Measurements from ENCODE around the gene CDC37. TPM values are rescaled to one million over a fixed set of nuclear protein-coding genes. Genes with fewer than 3 reads are reported as not detected.
"Not testable (repeated sequence)": the region's sequence is repeated elsewhere in the genome, so short reads cannot be mapped to it uniquely, and the experiment has no call there.

CDC37 gene
- total RNA-seq, 2 donors from 2014 or later = 128 to 137 TPM

- ATAC-seq (replicated peaks in 1 of 2) (no peak), DNase-seq (peak in 1 of 2 donors; percentile 13)
- no peaks in the 10 kb centered on the region for H3K27me3 Mint-ChIP-seq (ENCODE audit: low read depth)
- H3K36me3 Mint-ChIP-seq (ENCODE audit: insufficient read depth in 2 of 2) = peaks cover 12 to 18% of the 10 kb centered on the region in 2 donors
- H3K4me3 Mint-ChIP-seq = peak overlapping the region; percentile 98 to 99
- peaks cover 24% of the 10 kb centered on the region for H3K4me1 Mint-ChIP-seq (ENCODE audit: low read depth)
- H3K27ac Mint-ChIP-seq = peak overlapping the region; percentile 81
- no peaks in the 10 kb centered on the region for H3K9me3 Mint-ChIP-seq
These were observed 23.4 kb downstream of the CDC37 start for GRCh38 chr19:10379880-10380312.

- H3K27me3 Mint-ChIP-seq (ENCODE audit: low read depth) = no peaks in the 10 kb centered on the region
- H3K27ac Mint-ChIP-seq = no peak overlapping the region
- no peak overlapping the region for H3K4me3 Mint-ChIP-seq
- no peak for DNase-seq
- no peak for ATAC-seq (replicated peaks in 1 of 2)
- no peaks in the 10 kb centered on the region for H3K9me3 Mint-ChIP-seq
- H3K4me1 Mint-ChIP-seq (ENCODE audit: low read depth) = peaks cover 24% of the 10 kb centered on the region
- H3K36me3 Mint-ChIP-seq (ENCODE audit: insufficient read depth in 2 of 2) = peaks cover 13 to 26% of the 10 kb centered on the region in 2 donors
These were observed 25.2 kb downstream of the CDC37 start for GRCh38 chr19:10378124-10378523.

GRCh38 chr19:10377140-10377640 lies 26.2 kb downstream of the CDC37 start:
- Mint-ChIP-seq H3K36me3 (ENCODE audit: insufficient read depth in 2 of 2) (peaks cover 13 to 26% of the 10 kb centered on the region in 2 donors), H3K4me1 (ENCODE audit: low read depth) (peaks cover 24% of the 10 kb centered on the region)
- not testable (repeated sequence) for H3K4me3 Mint-ChIP-seq; H3K27me3 Mint-ChIP-seq (ENCODE audit: low read depth); H3K9me3 Mint-ChIP-seq; H3K27ac Mint-ChIP-seq; ATAC-seq (replicated peaks in 1 of 2); DNase-seq

GRCh38 chr19:10374931-10375330 lies 28.4 kb downstream of the CDC37 start:
- Mint-ChIP-seq H3K4me3 (no peak overlapping the region), H3K27me3 (ENCODE audit: low read depth) (no peaks in the 10 kb centered on the region), H3K9me3 (no peaks in the 10 kb centered on the region), H3K36me3 (ENCODE audit: insufficient read depth in 2 of 2) (peaks cover 11 to 26% of the 10 kb centered on the region in 2 donors), H3K27ac (no peak overlapping the region), H3K4me1 (ENCODE audit: low read depth) (peaks cover 15% of the 10 kb centered on the region)
- ATAC-seq (replicated peaks in 1 of 2) (no peak), DNase-seq (no peak)

DNA sequence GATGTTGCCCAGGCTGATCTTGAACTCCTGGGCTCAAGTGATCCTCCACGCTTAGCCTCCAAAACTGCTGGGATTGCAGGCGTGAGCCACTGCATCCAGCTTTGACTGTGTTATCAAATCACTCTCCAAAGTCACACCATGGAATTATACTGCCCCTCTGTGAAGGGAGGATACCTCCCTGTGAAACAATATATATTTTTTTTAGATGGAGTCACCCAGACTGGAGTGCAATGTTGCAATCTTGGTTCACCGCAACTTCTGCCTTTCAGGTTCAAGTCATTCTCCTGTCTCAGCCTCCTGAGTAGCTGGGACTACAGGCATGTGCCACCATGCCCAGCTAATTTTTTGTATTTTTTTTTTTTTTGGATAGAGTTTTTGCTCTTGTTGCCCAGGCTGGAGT lies 30.7 kb downstream of the CDC37 start:
- Mint-ChIP-seq H3K36me3 (ENCODE audit: insufficient read depth in 2 of 2) (peaks cover 9 to 24% of the 10 kb centered on the region in 2 donors), H3K27ac (no peak overlapping the region), H3K9me3 (no peaks in the 10 kb centered on the region), H3K4me1 (ENCODE audit: low read depth) (peaks cover 6% of the 10 kb centered on the region), H3K4me3 (no peak overlapping the region), H3K27me3 (ENCODE audit: low read depth) (no peaks in the 10 kb centered on the region)
- no peak for ATAC-seq (replicated peaks in 1 of 2)
- DNase-seq = no peak

GRCh38 chr19:10368101-10368803 lies 35.1 kb downstream of the CDC37 start:
- H3K36me3 Mint-ChIP-seq (ENCODE audit: insufficient read depth in 2 of 2) = peaks cover 2 to 14% of the 10 kb centered on the region in 2 donors
- no peak overlapping the region for H3K4me3 Mint-ChIP-seq
- ATAC-seq (replicated peaks in 1 of 2) = no peak
- H3K27ac Mint-ChIP-seq = no peak overlapping the region
- peaks cover 6% of the 10 kb centered on the region for H3K4me1 Mint-ChIP-seq (ENCODE audit: low read depth)
- DNase-seq = no peak
- H3K27me3 Mint-ChIP-seq (ENCODE audit: low read depth) = no peaks in the 10 kb centered on the region
- no peaks in the 10 kb centered on the region for H3K9me3 Mint-ChIP-seq

- DNase-seq; H3K27me3 Mint-ChIP-seq (ENCODE audit: low read depth); H3K4me3 Mint-ChIP-seq; H3K27ac Mint-ChIP-seq; H3K9me3 Mint-ChIP-seq; H3K4me1 Mint-ChIP-seq (ENCODE audit: low read depth); ATAC-seq (replicated peaks in 1 of 2): not testable (repeated sequence)
- H3K36me3 Mint-ChIP-seq (ENCODE audit: insufficient read depth in 2 of 2) = peaks cover 2 to 16% of the 10 kb centered on the region in 2 donors
These were observed 36.3 kb downstream of the CDC37 start for GRCh38 chr19:10366950-10367512.

- Mint-ChIP-seq H3K4me3 (no peak overlapping the region), H3K27ac (no peak overlapping the region), H3K27me3 (ENCODE audit: low read depth) (no peaks in the 10 kb centered on the region), H3K36me3 (ENCODE audit: insufficient read depth in 2 of 2) (peaks cover 2 to 17% of the 10 kb centered on the region in 2 donors), H3K4me1 (ENCODE audit: low read depth) (peaks cover 6% of the 10 kb centered on the region), H3K9me3 (no peaks in the 10 kb centered on the region)
- no peak for DNase-seq
- no peak for ATAC-seq (replicated peaks in 1 of 2)
These were observed 37.8 kb downstream of the CDC37 start for GRCh38 chr19:10365518-10365917.

DNA sequence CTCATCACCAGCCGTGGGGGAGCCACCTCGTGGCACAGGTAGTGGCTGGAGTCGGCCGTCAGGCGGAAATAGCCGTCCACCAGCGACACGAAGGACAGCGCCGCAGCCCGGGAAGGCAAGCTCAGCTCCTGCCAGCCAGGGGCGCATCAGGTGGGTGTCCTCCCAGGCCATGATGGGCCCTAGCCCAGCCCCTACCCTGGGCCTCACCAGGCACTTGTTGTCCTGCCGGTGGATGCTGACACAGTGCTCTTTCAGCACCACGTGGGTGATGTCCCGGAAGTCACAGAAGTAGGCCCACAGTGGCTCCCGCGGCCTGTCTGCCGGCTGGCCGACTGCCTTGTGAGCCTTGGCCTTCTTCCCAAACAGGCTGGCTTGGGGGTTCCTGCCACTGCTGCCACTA lies 38.7 kb downstream of the CDC37 start:
- ATAC-seq (replicated peaks in 1 of 2) = no peak
- peaks cover 2 to 19% of the 10 kb centered on the region in 2 donors for H3K36me3 Mint-ChIP-seq (ENCODE audit: insufficient read depth in 2 of 2)

DNA sequence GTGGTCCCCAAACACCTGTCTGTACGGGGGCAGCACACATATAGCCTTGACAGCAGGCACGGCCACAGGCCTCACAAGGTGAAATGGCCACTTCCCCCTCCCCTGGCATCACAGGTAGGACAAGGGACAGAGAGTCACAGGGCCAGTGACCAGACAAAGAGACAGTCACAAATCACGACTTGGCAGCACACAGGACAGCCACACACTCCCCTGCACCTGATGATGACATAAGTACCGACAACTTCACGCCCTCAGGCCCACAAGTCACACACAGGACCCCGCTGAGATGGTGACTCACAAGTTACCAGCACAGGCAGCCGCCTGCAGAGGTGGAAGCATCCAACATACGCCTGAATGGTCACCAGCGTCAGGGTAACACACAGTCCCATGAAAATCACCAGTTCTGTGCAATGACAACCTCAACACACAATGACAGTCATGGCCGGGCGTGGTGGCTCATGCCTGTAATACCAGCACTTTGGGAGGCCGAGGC lies 39.5 kb downstream of the CDC37 start:
- DNase-seq (no peak), ATAC-seq (replicated peaks in 1 of 2) (peak in 1 of 2 donors; percentile 36)
- Mint-ChIP-seq H3K27me3 (ENCODE audit: low read depth) (no peaks in the 10 kb centered on the region), H3K4me3 (no peak overlapping the region), H3K9me3 (no peaks in the 10 kb centered on the region), H3K4me1 (ENCODE audit: low read depth) (no peaks in the 10 kb centered on the region), H3K36me3 (ENCODE audit: insufficient read depth in 2 of 2) (peaks cover 3 to 14% of the 10 kb centered on the region in 2 donors), H3K27ac (no peak overlapping the region)

More for the DNA sequence above, 38.7 kb downstream of the CDC37 start:
- no peaks in the 10 kb centered on the region for H3K27me3 Mint-ChIP-seq (ENCODE audit: low read depth)
- H3K4me3 Mint-ChIP-seq = no peak overlapping the region
- H3K4me1 Mint-ChIP-seq (ENCODE audit: low read depth) = peaks cover 5% of the 10 kb centered on the region
- no peaks in the 10 kb centered on the region for H3K9me3 Mint-ChIP-seq
- DNase-seq = no peak
- H3K27ac Mint-ChIP-seq = no peak overlapping the region

DNA sequence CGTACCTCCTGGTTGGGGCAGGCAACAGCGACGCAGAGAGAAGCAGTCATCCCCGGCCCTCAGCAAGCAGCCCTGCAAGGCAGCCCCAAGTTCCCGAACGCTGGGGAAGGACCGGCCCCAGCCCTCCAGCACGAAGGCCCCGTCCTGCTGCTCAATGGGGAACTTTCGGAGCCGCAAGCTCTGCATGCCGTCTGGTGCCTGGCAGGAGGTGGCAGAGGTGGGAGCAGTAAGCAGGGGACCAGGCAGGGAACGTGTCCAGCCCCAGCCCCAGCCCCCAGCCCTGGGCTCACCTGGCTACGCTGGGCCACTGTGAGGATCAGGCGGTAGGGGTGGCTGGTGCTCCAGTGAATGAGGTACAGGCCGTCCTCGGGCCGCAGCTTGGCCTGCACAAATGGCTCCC lies 41.1 kb downstream of the CDC37 start:
- no peak overlapping the region for H3K4me3 Mint-ChIP-seq
- no peak overlapping the region for H3K27ac Mint-ChIP-seq
- no peaks in the 10 kb centered on the region for H3K27me3 Mint-ChIP-seq (ENCODE audit: low read depth)
- no peaks in the 10 kb centered on the region for H3K9me3 Mint-ChIP-seq
- DNase-seq (no peak), ATAC-seq (replicated peaks in 1 of 2) (no peak)
- peaks cover 3 to 11% of the 10 kb centered on the region in 2 donors for H3K36me3 Mint-ChIP-seq (ENCODE audit: insufficient read depth in 2 of 2)
- H3K4me1 Mint-ChIP-seq (ENCODE audit: low read depth) = no peaks in the 10 kb centered on the region

DNA sequence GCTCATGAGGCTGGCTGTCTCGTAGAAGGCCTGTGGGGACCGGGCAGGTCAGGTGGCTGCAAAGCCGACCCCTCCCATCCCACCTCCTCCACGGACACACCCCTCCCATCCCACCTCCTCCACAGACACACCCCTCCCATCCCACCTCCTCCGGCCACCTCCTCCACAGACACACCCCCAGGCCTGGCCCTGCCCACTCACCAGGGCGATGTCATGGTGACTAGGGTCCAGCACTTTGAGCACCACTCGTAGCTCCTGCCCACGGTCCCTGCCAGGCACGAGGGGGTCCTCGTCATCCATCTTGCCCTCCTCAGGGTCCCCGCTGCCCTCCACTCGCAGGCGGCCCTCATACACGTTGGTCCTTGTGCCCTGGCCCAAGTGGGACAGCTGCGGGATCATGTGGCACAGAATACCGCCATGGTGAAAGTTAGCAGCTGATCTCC lies 41.8 kb downstream of the CDC37 start:
- DNase-seq = no peak
- no peak for ATAC-seq (replicated peaks in 1 of 2)
- no peaks in the 10 kb centered on the region for H3K27me3 Mint-ChIP-seq (ENCODE audit: low read depth)
- H3K9me3 Mint-ChIP-seq = no peaks in the 10 kb centered on the region
- no peak overlapping the region for H3K4me3 Mint-ChIP-seq
- no peaks in the 10 kb centered on the region for H3K4me1 Mint-ChIP-seq (ENCODE audit: low read depth)
- H3K36me3 Mint-ChIP-seq (ENCODE audit: insufficient read depth in 2 of 2) = peaks cover 3 to 9% of the 10 kb centered on the region in 2 donors
- no peak overlapping the region for H3K27ac Mint-ChIP-seq

DNA sequence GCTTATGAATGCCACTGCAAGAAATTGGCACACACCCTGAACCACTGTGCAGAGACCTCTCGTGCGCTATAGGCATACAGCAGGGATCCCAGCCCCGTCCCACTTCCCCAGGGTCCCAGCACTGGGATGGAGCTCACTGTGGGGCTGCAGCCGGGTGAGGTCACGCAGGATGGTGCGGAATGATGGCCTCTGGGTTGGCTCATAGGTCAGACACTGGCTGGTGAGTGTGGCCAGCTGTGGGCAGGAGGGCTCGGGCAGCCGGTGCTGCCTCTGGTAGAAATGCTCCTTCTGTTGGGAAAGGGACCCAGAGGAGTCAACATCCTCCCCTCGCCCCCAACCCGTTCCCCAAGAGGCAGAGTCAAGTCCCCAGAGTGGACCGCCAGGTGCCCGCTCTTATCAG lies 46.9 kb downstream of the CDC37 start:
- H3K36me3 Mint-ChIP-seq (ENCODE audit: insufficient read depth in 2 of 2) = peaks cover 6 to 24% of the 10 kb centered on the region in 2 donors
- H3K4me3 Mint-ChIP-seq = no peak overlapping the region
- no peak overlapping the region for H3K27ac Mint-ChIP-seq
- no peaks in the 10 kb centered on the region for H3K4me1 Mint-ChIP-seq (ENCODE audit: low read depth)
- no peaks in the 10 kb centered on the region for H3K27me3 Mint-ChIP-seq (ENCODE audit: low read depth)
- no peak for ATAC-seq (replicated peaks in 1 of 2)
- H3K9me3 Mint-ChIP-seq = no peaks in the 10 kb centered on the region
- DNase-seq = no peak
